Adrenal gland (tissue), 5 donors: ENCODE results near the gene SMARCD3.

Experiments
- POLR2A ChIP-seq, 2 donors: fragments of 450-650 bp; IDR thresholded peaks; one replicate each; pipeline ENCODE4 v1.6.1; 2017; ENCODE audit warnings: antibody characterized with exemption in 2 of 2, mild to moderate bottlenecking in 2 of 2, moderate library complexity in 1 of 2
- TF ChIP-seq, protein P1 (sequence below), 6 experiments: fragments of 450-650 bp in 4 of 6; fragments of 200-600 bp in 2 of 6; sonication (generic) in 1 of 6; IDR thresholded peaks; 1 replicate in 5 of 6; 2 replicates in 1 of 6; pipeline versions ENCODE4 v1.5.1 to v1.8.0; 2016 to 2021; ENCODE audit warnings: antibody characterized with exemption in 6 of 6, mild to moderate bottlenecking in 2 of 6, moderate library complexity in 1 of 6
- donor health status: DM: no; HTN: no; CAD: no.

DNA sequence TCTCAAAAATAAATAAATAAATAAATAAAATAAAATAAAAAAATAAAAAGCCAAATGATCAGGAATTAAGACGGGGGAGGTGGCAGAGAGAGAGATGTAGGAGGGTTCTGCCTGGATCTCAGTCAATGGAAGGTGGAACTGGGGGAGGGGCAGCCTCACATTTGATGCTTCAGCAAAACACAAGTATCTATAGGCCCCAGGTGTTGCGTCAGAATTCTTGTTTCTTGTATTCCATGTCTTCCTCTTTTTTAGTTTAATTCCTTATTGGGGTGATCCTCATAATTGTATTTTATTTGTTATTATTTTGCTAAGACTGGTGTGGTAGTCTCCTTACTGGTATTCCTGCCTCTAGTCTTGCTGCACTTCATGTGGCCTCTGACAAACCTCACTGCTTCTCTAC is 41.4 kb upstream of the SMARCD3 start:
- TF ChIP-seq, protein P1, sequence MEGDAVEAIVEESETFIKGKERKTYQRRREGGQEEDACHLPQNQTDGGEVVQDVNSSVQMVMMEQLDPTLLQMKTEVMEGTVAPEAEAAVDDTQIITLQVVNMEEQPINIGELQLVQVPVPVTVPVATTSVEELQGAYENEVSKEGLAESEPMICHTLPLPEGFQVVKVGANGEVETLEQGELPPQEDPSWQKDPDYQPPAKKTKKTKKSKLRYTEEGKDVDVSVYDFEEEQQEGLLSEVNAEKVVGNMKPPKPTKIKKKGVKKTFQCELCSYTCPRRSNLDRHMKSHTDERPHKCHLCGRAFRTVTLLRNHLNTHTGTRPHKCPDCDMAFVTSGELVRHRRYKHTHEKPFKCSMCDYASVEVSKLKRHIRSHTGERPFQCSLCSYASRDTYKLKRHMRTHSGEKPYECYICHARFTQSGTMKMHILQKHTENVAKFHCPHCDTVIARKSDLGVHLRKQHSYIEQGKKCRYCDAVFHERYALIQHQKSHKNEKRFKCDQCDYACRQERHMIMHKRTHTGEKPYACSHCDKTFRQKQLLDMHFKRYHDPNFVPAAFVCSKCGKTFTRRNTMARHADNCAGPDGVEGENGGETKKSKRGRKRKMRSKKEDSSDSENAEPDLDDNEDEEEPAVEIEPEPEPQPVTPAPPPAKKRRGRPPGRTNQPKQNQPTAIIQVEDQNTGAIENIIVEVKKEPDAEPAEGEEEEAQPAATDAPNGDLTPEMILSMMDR (IDR thresholded peaks at IDR 0.05) = no peak
- no peak for TF ChIP-seq POLR2A (IDR thresholded peaks at IDR 0.05)
